Activated T-cell treated with anti-CD3 and anti-CD28 coated beads, Interleukin-2, amount 50 U/mL, for 1 hour (primary cell): ENCODE measurements around the gene B9D1.

Source experiments
- DNase-seq: peaks from one replicate; pipeline ENCODE4 v3.0.0-alpha.2; 2020

The B9D1 gene

GRCh38 chr17:19333736-19334290, 28.7 kb downstream of the B9D1 start:
- DNase-seq, result no peak

GRCh38 chr17:19333132-19333440, 29.4 kb downstream of the B9D1 start:
- no peak for DNase-seq

GRCh38 chr17:19332371-19333131, 30.0 kb downstream of the B9D1 start:
- DNase-seq, result no peak

- no peak for DNase-seq
These were observed 30.8 kb downstream of the B9D1 start for GRCh38 chr17:19331543-19332245.

GRCh38 chr17:19331134-19331533, 31.4 kb downstream of the B9D1 start:
- DNase-seq, result no peak

- no peak for DNase-seq
These were observed 32.3 kb downstream of the B9D1 start for GRCh38 chr17:19330271-19330670.

GRCh38 chr17:19329839-19330238, 32.7 kb downstream of the B9D1 start:
- DNase-seq, result no peak

GRCh38 chr17:19329136-19329535, 33.4 kb downstream of the B9D1 start:
- no peak for DNase-seq

GRCh38 chr17:19328441-19329061, 34.0 kb downstream of the B9D1 start:
- no peak for DNase-seq

- DNase-seq, result no peak
These were observed 35.3 kb downstream of the B9D1 start for GRCh38 chr17:19327031-19327783.

- no peak for DNase-seq
These were observed 37.0 kb downstream of the B9D1 start for GRCh38 chr17:19325542-19325941.

- DNase-seq, result no peak
These were observed 39.7 kb downstream of the B9D1 start for GRCh38 chr17:19322861-19323260.

GRCh38 chr17:19322129-19322505, 40.4 kb downstream of the B9D1 start:
- DNase-seq, result no peak

GRCh38 chr17:19321481-19322128, 40.9 kb downstream of the B9D1 start:
- DNase-seq, result no peak

GRCh38 chr17:19320876-19321275, 41.6 kb downstream of the B9D1 start:
- no peak for DNase-seq

- DNase-seq, result no peak
These were observed 42.6 kb downstream of the B9D1 start for GRCh38 chr17:19319771-19320505.

- no peak for DNase-seq
These were observed 43.9 kb downstream of the B9D1 start for GRCh38 chr17:19318611-19319010.

GRCh38 chr17:19317359-19318095, 45.0 kb downstream of the B9D1 start:
- no peak for DNase-seq

GRCh38 chr17:19316761-19317358, 45.7 kb downstream of the B9D1 start:
- DNase-seq, result no peak

GRCh38 chr17:19315104-19315503, 47.4 kb downstream of the B9D1 start:
- no peak for DNase-seq
